Stimulated activated naive CD4-positive, alpha-beta T cell treated with Interleukin-2 at 50 U/mL for 16 hours (primary cell): ENCODE results near the gene ETV3.
"Not testable (repeated sequence)": the region's sequence is repeated elsewhere in the genome, so short reads cannot be mapped to it uniquely, and the experiment has no call there.

Source experiments
- DNase-seq: peaks from one replicate; lab custom pipeline; 2025; lab: John Stamatoyannopoulos, UW

Gene ETV3

DNA sequence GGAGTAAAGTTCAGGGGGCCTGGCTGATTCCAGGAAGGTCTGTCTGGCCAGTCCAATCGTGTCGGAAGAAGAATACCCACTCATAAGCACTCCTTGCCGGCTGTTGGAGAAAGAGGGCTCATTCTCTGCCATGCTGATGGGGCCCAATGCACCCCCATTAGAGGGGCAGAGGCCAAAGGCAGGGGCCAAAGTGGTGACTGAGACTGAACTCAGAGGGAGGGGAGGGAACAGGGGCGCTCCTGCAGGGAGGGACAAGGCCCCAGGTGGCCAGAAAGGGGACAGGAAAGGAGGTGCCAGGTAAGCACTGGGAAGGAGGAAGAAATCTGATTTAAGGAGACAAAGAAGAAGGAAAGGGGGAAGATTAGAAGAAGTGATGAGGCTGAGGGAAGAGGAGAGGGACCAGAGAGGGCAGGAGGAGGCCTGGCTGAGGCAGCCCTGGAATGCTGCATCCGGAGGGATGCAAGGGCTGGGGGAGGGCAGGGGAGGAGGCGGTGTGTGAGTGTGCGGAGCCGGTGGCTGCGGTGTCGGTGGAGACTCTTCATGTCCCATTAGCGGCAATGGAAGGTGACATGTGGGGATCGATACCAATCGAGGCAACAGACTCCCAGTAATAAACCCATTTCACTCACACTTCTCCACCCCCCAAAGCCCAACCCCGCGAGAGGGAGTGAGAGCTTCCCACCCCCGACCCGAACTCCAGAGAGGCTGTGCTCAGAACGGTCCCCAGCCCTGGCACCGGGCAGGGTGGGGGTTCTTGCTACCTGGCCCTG is 26.6 kb downstream of the ETV3 start:
- DNase-seq: no peak

GRCh38 chr1:157110686-157111085 is 27.5 kb downstream of the ETV3 start:
- DNase-seq: no peak

DNA sequence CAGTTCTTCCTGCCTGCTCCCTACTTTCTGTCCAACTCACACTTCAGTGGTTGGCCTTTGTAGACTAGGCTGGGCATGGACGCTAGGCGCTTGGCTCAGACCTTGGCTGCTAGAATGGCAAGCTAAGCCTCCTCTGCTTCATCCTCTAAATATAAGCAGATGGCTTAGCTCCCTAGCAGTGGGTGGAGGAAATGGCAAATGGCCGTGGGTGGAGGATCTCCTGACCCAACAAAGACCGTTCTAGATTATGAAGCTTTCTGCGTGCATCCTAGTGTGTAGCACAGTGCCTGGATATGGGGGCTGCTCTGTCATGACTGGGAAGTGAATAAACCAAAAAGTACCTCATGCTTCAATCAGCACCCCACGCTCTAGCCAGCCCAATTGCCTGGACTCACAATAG is 28.2 kb downstream of the ETV3 start:
- no peak for DNase-seq

DNA sequence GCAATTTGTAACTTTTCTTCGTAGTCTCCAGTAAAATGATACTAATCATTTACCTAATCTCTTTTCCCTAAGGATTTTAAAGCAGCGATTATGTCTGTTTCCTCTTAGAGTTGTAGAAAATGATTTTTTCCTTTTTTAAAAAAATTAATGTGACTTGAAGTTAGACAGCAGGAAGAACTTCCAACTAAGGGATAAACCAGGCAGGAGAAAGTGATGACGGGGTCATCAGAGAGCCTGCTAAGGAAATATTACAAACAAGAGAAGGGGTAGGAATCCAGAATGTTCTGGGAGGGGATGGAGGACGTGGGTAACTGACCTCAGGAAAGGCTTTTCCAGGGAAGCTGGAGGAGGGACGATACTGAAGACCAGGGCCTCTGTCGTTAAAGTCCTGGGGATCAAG is 29.7 kb downstream of the ETV3 start:
- no peak for DNase-seq

DNA sequence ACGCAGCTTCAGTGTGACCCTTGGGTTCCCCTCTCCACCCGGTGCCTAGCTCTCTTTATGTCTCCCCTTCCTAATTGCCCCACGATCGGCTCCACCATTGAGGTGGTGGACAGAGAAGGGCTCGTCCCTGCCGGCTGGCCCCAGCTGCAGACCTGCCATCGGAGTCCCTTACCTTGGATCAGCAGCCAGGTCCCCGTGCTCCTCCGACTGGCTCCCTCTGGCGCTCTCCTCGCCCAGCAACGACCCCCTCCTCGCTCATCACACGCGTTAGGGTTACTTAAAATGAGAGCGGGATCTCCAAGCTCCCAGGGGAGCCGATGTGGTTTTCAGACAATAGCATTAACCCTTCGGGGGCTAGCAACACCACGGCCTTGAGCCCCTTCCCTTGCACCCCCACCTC is 30.5 kb downstream of the ETV3 start:
- no peak for DNase-seq

GRCh38 chr1:157106813-157107189 is 31.4 kb downstream of the ETV3 start:
- DNase-seq: no peak

GRCh38 chr1:157105988-157106812 is 32.0 kb downstream of the ETV3 start:
- no peak for DNase-seq

DNA sequence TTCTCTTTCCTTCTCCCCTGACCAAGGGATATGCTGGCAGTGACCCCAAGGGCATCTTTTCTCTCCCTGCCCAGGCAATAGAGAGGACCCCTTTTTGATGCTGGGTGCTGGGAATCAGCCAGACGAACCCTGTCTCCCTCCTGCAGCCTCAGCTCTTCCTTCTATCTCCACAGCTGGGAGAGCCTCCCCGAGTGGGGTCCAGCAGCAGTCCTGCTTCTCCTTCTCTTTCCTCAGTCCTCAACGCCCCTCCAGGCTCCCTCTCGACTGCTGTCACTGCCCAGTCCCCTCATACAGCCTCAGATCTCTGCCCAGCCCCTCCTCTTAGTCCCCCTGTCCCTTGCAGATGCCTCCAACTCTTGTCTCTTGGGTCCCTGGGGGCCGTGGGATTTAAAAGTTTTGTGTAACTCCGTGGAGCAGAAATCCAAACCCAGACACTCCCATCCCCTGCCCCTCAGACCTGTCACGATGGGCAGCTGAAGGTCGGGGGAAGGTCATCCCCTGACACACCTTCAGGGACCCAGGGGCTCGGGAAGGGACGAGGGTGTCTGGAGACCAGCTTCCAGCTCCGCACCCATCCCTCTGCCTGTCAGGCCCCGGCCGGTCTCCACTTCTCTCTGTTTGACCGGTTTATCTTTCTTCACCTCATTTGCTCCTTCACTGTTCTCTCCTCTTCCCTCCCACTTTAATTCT is 32.8 kb downstream of the ETV3 start:
- no peak for DNase-seq

GRCh38 chr1:157104598-157105293 is 33.4 kb downstream of the ETV3 start:
- no peak for DNase-seq

GRCh38 chr1:157103268-157103667 is 34.9 kb downstream of the ETV3 start:
- no peak for DNase-seq

DNA sequence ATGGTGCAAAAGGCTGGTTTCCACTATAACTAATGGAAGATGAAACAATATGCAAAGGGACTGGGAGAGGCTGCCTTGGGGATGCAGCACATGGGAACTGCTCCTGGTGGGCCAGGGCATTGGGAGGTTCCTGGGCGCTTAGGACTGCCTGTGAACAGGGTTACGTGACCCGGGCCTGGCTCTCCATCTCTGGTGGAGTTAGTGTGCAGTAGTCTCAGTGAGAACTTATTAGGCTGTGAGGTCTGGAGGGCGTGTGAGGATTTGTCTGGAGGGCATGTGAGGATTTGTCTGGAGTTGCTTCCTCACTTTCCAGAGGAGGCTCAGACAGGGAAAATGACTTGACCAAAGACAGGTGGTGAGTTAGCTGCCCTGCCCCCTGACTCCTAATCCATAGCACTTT is 37.0 kb downstream of the ETV3 start:
- no peak for DNase-seq

- no peak for DNase-seq
Observed at GRCh38 chr1:157099633-157100009, 38.6 kb downstream of the ETV3 start, which contains the start of gene ETV3L. Gene ETV3L, minus strand, starts transcription at chr1:157099808. Its CDS starts 285 bp downstream, at chr1:157099523.

DNA sequence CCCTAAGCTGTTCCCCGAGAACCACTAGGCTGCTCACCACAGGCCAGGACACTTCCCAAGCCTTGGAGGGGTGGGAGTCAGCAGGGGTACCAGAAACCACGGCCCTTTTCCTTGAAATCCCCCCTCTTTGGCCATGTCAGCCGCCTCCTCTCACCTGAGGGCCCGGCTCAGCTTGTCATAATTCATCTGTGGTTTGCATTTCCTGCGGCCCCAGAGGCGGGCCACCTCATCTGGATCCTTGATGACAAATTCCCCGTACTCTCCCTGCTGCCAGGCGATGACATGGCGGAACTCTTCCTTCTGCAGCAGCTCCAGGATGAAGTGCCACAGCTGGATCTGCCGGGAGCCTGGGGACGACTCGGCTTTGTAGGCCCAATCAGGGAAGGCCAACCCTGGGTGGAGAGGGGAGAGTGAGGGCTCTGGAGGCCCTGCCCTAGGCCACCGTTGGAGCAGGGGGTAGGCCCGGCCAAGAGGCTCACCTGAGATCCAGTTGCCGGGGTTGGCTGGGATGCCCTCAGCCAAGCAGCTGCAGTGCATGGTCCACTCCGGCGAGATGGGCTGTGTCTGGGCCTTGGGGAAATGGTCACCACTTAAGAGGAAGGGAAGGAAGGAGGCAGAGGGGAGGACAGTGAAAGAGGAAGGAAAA is 39.1 kb downstream of the ETV3 start:
- not testable (repeated sequence) for DNase-seq

GRCh38 chr1:157098519-157098918 is 39.7 kb downstream of the ETV3 start:
- DNase-seq: no peak

DNA sequence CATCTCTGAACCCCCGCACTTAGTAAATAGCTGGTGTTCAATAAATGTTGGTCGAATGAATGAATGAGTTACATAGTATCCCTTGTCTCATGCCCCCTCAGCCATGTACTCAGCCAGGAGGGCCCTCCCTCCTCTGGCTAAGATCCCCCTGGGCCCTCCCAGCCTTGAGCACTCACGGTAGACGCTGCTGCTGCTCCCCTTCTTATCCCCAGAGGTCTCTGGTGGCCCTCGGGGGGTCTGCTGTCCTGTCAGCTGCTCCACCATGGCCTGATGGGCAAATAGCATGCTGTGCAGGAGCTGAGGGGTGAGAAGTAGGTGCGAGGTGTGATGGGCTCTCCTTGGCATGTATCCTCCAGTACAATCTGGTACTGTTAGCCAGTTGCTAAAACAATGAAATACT is 40.5 kb downstream of the ETV3 start:
- no peak for DNase-seq

GRCh38 chr1:157096881-157097280 is 41.3 kb downstream of the ETV3 start:
- DNase-seq: no peak

- DNase-seq: no peak
Observed at GRCh38 chr1:157095551-157095950, 42.6 kb downstream of the ETV3 start.

DNA sequence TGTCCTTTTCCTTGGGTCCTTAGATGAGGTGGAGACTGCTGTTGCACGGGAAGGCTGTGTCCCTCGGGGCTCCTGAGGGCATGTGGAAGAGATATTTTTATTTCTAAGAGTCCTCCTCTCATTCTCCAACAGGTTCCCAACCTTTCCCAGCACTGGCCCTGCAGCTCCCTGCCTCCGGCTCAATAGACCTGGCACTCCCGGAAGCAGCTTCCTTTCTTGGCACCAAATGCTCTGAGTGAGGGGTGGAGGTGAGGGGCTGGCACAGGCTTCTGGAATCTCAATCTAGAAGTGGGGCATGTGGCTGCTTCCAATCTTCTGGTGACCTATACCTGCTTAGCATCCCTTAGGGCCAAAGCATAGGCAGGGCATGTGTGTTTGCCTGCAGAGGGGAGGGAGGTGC is 43.1 kb downstream of the ETV3 start:
- DNase-seq: no peak

DNA sequence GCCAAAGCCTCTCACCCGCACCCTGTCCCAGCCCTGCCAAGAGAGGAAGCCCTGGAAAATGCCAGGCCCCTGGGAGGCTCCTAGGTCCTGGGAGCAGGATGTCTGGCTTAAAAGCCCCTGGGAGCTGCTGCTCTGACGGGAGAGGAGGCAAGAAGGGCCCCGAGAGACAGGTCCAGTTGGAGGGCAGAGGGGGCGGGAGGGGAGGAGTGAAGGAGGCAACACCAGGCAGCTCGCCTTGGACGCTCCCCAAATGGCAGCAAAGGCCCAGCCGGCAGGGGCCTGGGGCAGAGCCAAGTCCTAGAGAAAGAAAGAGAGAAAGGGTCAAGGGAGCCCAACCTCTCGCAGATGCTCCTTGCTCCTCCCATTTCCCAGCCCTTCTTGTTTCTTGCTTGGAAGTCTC is 45.4 kb downstream of the ETV3 start:
- DNase-seq: no peak

DNA sequence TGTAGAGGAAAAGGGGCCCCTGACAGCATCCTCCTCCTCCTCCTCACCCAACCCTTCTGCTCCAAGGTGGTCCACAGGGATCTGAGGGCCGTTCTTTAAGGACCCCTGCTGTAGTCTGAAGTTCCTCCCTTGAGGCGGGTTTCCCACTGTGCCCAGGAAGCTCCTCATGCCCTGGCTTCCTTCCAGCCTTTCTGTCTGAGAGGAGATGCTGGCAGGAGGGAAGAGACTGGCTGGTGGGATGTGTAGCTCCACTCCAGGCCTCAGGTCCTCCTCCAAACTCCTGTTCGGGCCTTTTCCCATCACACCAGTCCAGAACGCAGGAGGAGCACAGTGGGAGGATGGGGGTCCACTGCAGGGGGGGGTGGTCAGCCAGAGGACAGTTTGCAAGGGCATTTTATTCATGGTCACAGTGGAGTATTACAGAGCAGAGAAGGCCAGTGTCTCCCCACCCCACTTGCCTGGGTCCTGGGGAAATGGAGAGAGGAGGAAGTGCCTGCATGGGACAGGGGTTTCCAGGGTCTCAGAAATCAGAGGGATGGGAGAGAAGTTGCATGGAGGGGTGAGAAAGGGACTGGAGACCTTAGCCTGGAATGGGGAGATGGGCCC is 46.4 kb downstream of the ETV3 start:
- no peak for DNase-seq

DNA sequence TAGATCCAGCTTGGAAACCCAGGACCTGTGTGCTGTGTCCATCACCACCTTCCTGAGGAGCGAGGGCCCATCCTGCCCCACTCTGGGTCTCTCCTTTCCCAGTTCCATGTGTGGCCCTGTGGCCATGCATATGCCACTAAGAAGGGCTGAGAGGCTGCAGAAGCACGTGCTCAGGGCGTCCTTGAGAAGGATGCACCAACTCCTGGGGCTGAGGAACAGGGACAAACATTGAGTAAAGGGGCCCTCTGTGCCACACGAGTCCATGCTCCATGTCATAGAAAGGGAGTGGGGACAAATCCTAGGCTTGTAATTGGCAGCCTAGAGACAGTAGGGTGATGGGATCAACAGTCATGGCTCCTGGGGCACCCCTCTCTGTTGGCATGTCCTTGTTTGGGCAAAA is 47.0 kb downstream of the ETV3 start:
- DNase-seq: no peak
